K562 (cell line): Measurements from ENCODE around the gene ILK. TPM values are rescaled to one million over a fixed set of nuclear protein-coding genes. Genes with fewer than 3 reads are reported as not detected.

Source experiments
- BACH1 ChIP-seq: fragments of 200-800 bp; sonication (Bioruptor generic); IDR thresholded peaks from 2 replicates; pipeline ENCODE4 v1.6.1; 2016; ENCODE audit warnings: missing genetic modification characterization, missing compliant biosample characterization
- CHAMP1 ChIP-seq: fragments of 450-650 bp; IDR thresholded peaks from 2 replicates; pipeline ENCODE4 v1.6.1; 2016; ENCODE audit warnings: mild to moderate bottlenecking
- CTCFL ChIP-seq: IDR thresholded peaks from 2 replicates; pipeline ENCODE4 v1.6.1; 2011; ENCODE audit warnings: borderline replicate concordance, low read depth, mild to moderate bottlenecking, moderate library complexity, low read length; ENCODE audit not compliant: insufficient read depth, poor library complexity, severe bottlenecking
- E2F3 ChIP-seq: fragments of 250-450 bp; sonication (Bioruptor Pico); IDR thresholded peaks from 2 replicates; pipeline ENCODE4 v1.4.0; 2020; ENCODE audit warnings: mild to moderate bottlenecking
- FOXM1 ChIP-seq, 2 experiments: fragments of 450-650 bp in 1 of 2; sonication (generic) in 1 of 2; formaldehyde crosslinking in 1 of 2; IDR thresholded peaks; 2 replicates each; pipeline versions ENCODE4 v1.6.1 to v1.9.0; 2017 to 2022; ENCODE audit warnings: low read depth in 2 of 2, mild to moderate bottlenecking in 2 of 2, missing genetic modification reagents in 1 of 2, moderate library complexity in 1 of 2
- GABPA ChIP-seq: fragments of 200-800 bp; sonication (Bioruptor generic); conservative IDR thresholded peaks from 2 replicates; pipeline ENCODE4 v1.6.1; 2016; ENCODE audit warnings: low read depth, missing genetic modification characterization, missing compliant biosample characterization
- HDAC3 ChIP-seq: fragments of 450-650 bp; IDR thresholded peaks from 2 replicates; pipeline ENCODE4 v1.6.1; 2018; ENCODE audit warnings: borderline replicate concordance, mild to moderate bottlenecking, moderate library complexity; ENCODE audit not compliant: partially characterized antibody
- KDM4B ChIP-seq, 2 experiments: fragments of 450-650 bp in 1 of 2; sonication (generic) in 1 of 2; IDR thresholded peaks; 2 replicates each; pipeline ENCODE4 v1.6.1; 2016 to 2017; ENCODE audit warnings: borderline replicate concordance in 2 of 2, antibody characterized with exemption in 1 of 2, low read depth in 1 of 2, mild to moderate bottlenecking in 1 of 2
- KLF16 ChIP-seq: IDR thresholded peaks from 2 replicates; pipeline ENCODE4 v1.6.1; 2016; ENCODE audit warnings: antibody characterized with exemption
- PHF8 ChIP-seq: fragments of 200-600 bp; sonication (generic); IDR thresholded peaks from 2 replicates; pipeline ENCODE4 v1.6.1; 2012; ENCODE audit warnings: mixed run types, mild to moderate bottlenecking, inconsistent platforms, low read length, moderate library complexity, borderline replicate concordance
- TFAP4 ChIP-seq: sonication (generic); formaldehyde crosslinking; IDR thresholded peaks from 2 replicates; pipeline ENCODE4 v1.8.0; 2022; ENCODE audit warnings: missing genetic modification reagents, mild to moderate bottlenecking, moderate library complexity, borderline replicate concordance
- YBX1 ChIP-seq: fragments of 450-650 bp; IDR thresholded peaks from 2 replicates; pipeline ENCODE4 v1.7.1; 2016; ENCODE audit warnings: mild to moderate bottlenecking
- ZBTB2 ChIP-seq: fragments of 450-650 bp; IDR thresholded peaks from 2 replicates; pipeline ENCODE4 v1.6.1; 2016; ENCODE audit warnings: antibody characterized with exemption
- ZFP91 ChIP-seq: sonication (generic); formaldehyde crosslinking; IDR thresholded peaks from 2 replicates; pipeline ENCODE4 v1.8.0; 2022; ENCODE audit warnings: mild to moderate bottlenecking, missing genetic modification reagents
- ZKSCAN1 ChIP-seq: fragments of 150-350 bp; IDR thresholded peaks from 2 replicates; pipeline ENCODE4 v1.6.1; 2016; ENCODE audit warnings: low read depth, low read length
- ZNF124 ChIP-seq: sonication (generic); formaldehyde crosslinking; IDR thresholded peaks from 2 replicates; pipeline ENCODE4 v1.8.1; 2022; ENCODE audit warnings: missing genetic modification reagents
- ZNF79 ChIP-seq: fragments of 250-450 bp; sonication (Bioruptor Pico); IDR thresholded peaks from 2 replicates; pipeline ENCODE4 v1.4.0; 2020; ENCODE audit warnings: low read depth, mild to moderate bottlenecking, moderate library complexity
- ZSCAN32 ChIP-seq: fragments of 450-650 bp; formaldehyde crosslinking; IDR thresholded peaks from 2 replicates; pipeline ENCODE4 v1.4.0; 2020; ENCODE audit warnings: mild to moderate bottlenecking, moderate library complexity
- polyA plus RNA-seq, 8 experiments: library from polyadenylated mRNA; depleted of rRNA in 4 of 8; stranded (reverse) in 5 of 8; unstranded in 3 of 8; fragments of >200 nt; fragmentation: Nextera tagmentation in 2 of 8; fragmentation: Illumina TruSeq in 1 of 8; extraction: Ambion mirVana in 2 of 8; extraction: Trizol in 1 of 8; gene quantifications; 2 replicates each; pipeline versions ENCODE4 v1.2.1 to v1.2.3, GENCODE V29; 2011 to 2014; ENCODE audit warnings: inconsistent platforms in 1 of 8, missing spikeins in 1 of 8
- total RNA-seq, 7 experiments: library from RNA; depleted of rRNA in 6 of 7; stranded (reverse); fragments of >200 nt in 6 of 7; fragmentation: Illumina TruSeq in 2 of 7; extraction: Trizol in 2 of 7; gene quantifications; 2 replicates each; pipeline versions ENCODE4 v1.2.1 to v1.2.3, GENCODE V29; 2011 to 2021; ENCODE audit warnings: low replicate concordance in 1 of 7

The ILK gene
- total and polyA plus RNA-seq, 9 of the 15 experiments (the other 6 are each of a cell fraction or from before 2014, with no cell fraction given), result 43.3 to 95.9 (median 58.9) TPM

GRCh38 chr11:6635082-6635932 lies 31.7 kb downstream of the ILK start (continued):
- TF ChIP-seq ZFP91 (CRISPR knock-in tag) (no peak), ZSCAN32 (CRISPR knock-in tag) (no peak), HDAC3 (no peak), BACH1 (tag) (no peak), GABPA (tag) (no peak), CTCFL (no peak), ZBTB2 (no peak), ZNF79 (CRISPR knock-in tag) (no peak), ZKSCAN1 (peak; percentile 97), YBX1 (no peak), E2F3 (CRISPR knock-in tag) (no peak), KLF16 (no peak), ZNF124 (no peak), PHF8 (no peak), CHAMP1 (no peak), KDM4B (IDR thresholded peaks at IDR 0.05; ENCODE audit: borderline replicate concordance in 2 of 2, low read depth in 1 of 2) (no peak), FOXM1 (IDR thresholded peaks at IDR 0.05; ENCODE audit: low read depth) (no peak), FOXM1 (CRISPR knock-in tag; IDR thresholded peaks at IDR 0.05; ENCODE audit: low read depth) (no peak), TFAP4 (peak; percentile 46; the same call in 1 of the 2 replicates)
